Measurements from ENCODE around the gene RBFOX2.

RBFOX2 gene

GRCh38 chr22:35726398-35726797, 302.2 kb downstream of the RBFOX2 start:
- Histone ChIP-seq H3K79me2 (ENCODE audit: insufficient read depth, low read length) (no peaks in the 10 kb centered on the region), H3K4me1 (ENCODE audit: insufficient read depth, low read length, severe bottlenecking) (peaks cover 63% of the 10 kb centered on the region), H3K9me3 (ENCODE audit: low read length) (no peaks in the 10 kb centered on the region), H3K27me3 (ENCODE audit: insufficient read depth, low read length) (no peaks in the 10 kb centered on the region), H4K20me1 (ENCODE audit: insufficient read depth, low read length) (no peaks in the 10 kb centered on the region), H3K9ac (ENCODE audit: low read length) (peak overlapping the region; percentile 41), H3K27ac (ENCODE audit: low read depth, low read length, poor library complexity, severe bottlenecking) (peak overlapping the region; percentile 90), H3F3A (ENCODE audit: insufficient read depth, low read length) (0 out of 2 replicates have a peak, but pooled peaks cover 4% of the 10 kb centered on the region), H3K4me3 (ENCODE audit: low read depth, low read length, poor library complexity, severe bottlenecking) (no peak overlapping the region), H3K36me3 (ENCODE audit: insufficient read depth, low read length) (no peaks in the 10 kb centered on the region), H2AFZ (ENCODE audit: low read length) (peak overlapping the region; percentile 25; the same call in 1 of the 2 replicates), H3K4me2 (ENCODE audit: low read length) (peak overlapping the region; percentile 36), H3K9me2 (ENCODE audit: low read depth, low read length) (no peaks in the 10 kb centered on the region)
- TF ChIP-seq, protein P1, sequence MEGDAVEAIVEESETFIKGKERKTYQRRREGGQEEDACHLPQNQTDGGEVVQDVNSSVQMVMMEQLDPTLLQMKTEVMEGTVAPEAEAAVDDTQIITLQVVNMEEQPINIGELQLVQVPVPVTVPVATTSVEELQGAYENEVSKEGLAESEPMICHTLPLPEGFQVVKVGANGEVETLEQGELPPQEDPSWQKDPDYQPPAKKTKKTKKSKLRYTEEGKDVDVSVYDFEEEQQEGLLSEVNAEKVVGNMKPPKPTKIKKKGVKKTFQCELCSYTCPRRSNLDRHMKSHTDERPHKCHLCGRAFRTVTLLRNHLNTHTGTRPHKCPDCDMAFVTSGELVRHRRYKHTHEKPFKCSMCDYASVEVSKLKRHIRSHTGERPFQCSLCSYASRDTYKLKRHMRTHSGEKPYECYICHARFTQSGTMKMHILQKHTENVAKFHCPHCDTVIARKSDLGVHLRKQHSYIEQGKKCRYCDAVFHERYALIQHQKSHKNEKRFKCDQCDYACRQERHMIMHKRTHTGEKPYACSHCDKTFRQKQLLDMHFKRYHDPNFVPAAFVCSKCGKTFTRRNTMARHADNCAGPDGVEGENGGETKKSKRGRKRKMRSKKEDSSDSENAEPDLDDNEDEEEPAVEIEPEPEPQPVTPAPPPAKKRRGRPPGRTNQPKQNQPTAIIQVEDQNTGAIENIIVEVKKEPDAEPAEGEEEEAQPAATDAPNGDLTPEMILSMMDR (IDR thresholded peaks at IDR 0.05; ENCODE audit: low read length) = peak; percentile 47
- TF ChIP-seq EZH2 (IDR thresholded peaks at IDR 0.05; ENCODE audit: borderline replicate concordance, low read length) = no peak

- H3K9me2 ChIP-seq (ENCODE audit: low read depth, low read length) = no peaks in the 10 kb centered on the region
- H3K4me3 ChIP-seq (ENCODE audit: low read depth, low read length, poor library complexity, severe bottlenecking) = no peak overlapping the region
- TF ChIP-seq, protein P1 (IDR thresholded peaks at IDR 0.05; ENCODE audit: low read length) = no peak
- H4K20me1 ChIP-seq (ENCODE audit: insufficient read depth, low read length) = no peaks in the 10 kb centered on the region
- no peaks in the 10 kb centered on the region for H3K79me2 ChIP-seq (ENCODE audit: insufficient read depth, low read length)
- peaks cover 59% of the 10 kb centered on the region for H3K4me1 ChIP-seq (ENCODE audit: insufficient read depth, low read length, severe bottlenecking)
- H3K27ac ChIP-seq (ENCODE audit: low read depth, low read length, poor library complexity, severe bottlenecking) = peak overlapping the region; percentile 90
- H3K27me3 ChIP-seq (ENCODE audit: insufficient read depth, low read length) = no peaks in the 10 kb centered on the region
- no peak overlapping the region for H2AFZ ChIP-seq (ENCODE audit: low read length)
- no peak overlapping the region for H3K4me2 ChIP-seq (ENCODE audit: low read length)
- H3F3A ChIP-seq (ENCODE audit: insufficient read depth, low read length) = 0 out of 2 replicates have a peak, but pooled peaks cover 4% of the 10 kb centered on the region
- H3K36me3 ChIP-seq (ENCODE audit: insufficient read depth, low read length) = no peaks in the 10 kb centered on the region
- no peaks in the 10 kb centered on the region for H3K9me3 ChIP-seq (ENCODE audit: low read length)
- H3K9ac ChIP-seq (ENCODE audit: low read length) = peak overlapping the region; percentile 41; the same call in 1 of the 2 replicates
Measured at GRCh38 chr22:35725521-35725920, 303.1 kb downstream of the RBFOX2 start.

GRCh38 chr22:35721960-35722359, 306.7 kb downstream of the RBFOX2 start:
- Histone ChIP-seq H3K4me2 (ENCODE audit: low read length) (no peak overlapping the region), H3F3A (ENCODE audit: insufficient read depth, low read length) (0 out of 2 replicates have a peak, but pooled peaks cover 4% of the 10 kb centered on the region), H3K36me3 (ENCODE audit: insufficient read depth, low read length) (no peaks in the 10 kb centered on the region), H3K27ac (ENCODE audit: low read depth, low read length, poor library complexity, severe bottlenecking) (peak overlapping the region; percentile 47), H3K9me3 (ENCODE audit: low read length) (no peaks in the 10 kb centered on the region), H3K27me3 (ENCODE audit: insufficient read depth, low read length) (no peaks in the 10 kb centered on the region), H4K20me1 (ENCODE audit: insufficient read depth, low read length) (no peaks in the 10 kb centered on the region), H3K9ac (ENCODE audit: low read length) (no peak overlapping the region), H3K9me2 (ENCODE audit: low read depth, low read length) (no peaks in the 10 kb centered on the region), H3K79me2 (ENCODE audit: insufficient read depth, low read length) (no peaks in the 10 kb centered on the region), H3K4me1 (ENCODE audit: insufficient read depth, low read length, severe bottlenecking) (peaks cover 42% of the 10 kb centered on the region), H2AFZ (ENCODE audit: low read length) (no peak overlapping the region), H3K4me3 (ENCODE audit: low read depth, low read length, poor library complexity, severe bottlenecking) (no peak overlapping the region)
- no peak for TF ChIP-seq EZH2 (IDR thresholded peaks at IDR 0.05; ENCODE audit: borderline replicate concordance, low read length)
- TF ChIP-seq, protein P1 (IDR thresholded peaks at IDR 0.05; ENCODE audit: low read length) = no peak

All from OCI-LY1 (cell line).